Panc1 (cell line): ENCODE data around the gene B4GALT1.

Experiments
- POLR2AphosphoS5 ChIP-seq: IDR thresholded peaks from 2 replicates; pipeline ENCODE4 v1.6.1; 2012; ENCODE audit warnings: mild to moderate bottlenecking, low read depth, low read length, moderate library complexity
- TCF7L2 ChIP-seq: IDR thresholded peaks from 2 replicates; pipeline ENCODE4 v1.6.1; 2011; ENCODE audit warnings: mild to moderate bottlenecking, low read depth, low read length, inconsistent platforms
- TF ChIP-seq, protein P1 (sequence below), 2 experiments: IDR thresholded peaks; 2 replicates each; pipeline ENCODE4 v1.6.1; 2011 to 2012; ENCODE audit warnings: low read depth in 2 of 2, control low read depth in 1 of 2, low read length in 1 of 2, mild to moderate bottlenecking in 1 of 2, moderate library complexity in 1 of 2; ENCODE audit not compliant: insufficient read depth in 1 of 2
- TF ChIP-seq, protein P2 (sequence below): fragments of 450-650 bp; IDR thresholded peaks from 2 replicates; pipeline ENCODE4 v1.5.1; 2017; ENCODE audit warnings: mild to moderate bottlenecking

DNA sequence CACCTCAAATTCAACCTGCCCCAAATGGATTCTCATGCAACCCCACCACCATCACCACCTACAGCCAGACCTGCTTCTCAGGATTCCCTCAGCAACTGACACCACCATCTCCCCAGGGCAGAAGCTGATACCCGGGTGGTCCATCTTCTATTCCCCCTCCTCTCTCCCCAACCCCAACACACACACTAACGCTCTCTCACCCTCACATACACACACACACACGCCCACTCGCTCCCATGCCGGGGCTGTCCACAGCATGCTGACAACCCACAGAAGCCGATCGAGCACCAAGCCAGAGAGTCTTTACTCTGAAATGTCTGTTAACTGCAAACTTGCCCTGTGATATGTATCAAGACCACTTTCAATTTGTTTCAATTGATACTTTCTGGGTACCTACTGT lies 28.4 kb downstream of the B4GALT1 start:
- TF ChIP-seq, protein P1, sequence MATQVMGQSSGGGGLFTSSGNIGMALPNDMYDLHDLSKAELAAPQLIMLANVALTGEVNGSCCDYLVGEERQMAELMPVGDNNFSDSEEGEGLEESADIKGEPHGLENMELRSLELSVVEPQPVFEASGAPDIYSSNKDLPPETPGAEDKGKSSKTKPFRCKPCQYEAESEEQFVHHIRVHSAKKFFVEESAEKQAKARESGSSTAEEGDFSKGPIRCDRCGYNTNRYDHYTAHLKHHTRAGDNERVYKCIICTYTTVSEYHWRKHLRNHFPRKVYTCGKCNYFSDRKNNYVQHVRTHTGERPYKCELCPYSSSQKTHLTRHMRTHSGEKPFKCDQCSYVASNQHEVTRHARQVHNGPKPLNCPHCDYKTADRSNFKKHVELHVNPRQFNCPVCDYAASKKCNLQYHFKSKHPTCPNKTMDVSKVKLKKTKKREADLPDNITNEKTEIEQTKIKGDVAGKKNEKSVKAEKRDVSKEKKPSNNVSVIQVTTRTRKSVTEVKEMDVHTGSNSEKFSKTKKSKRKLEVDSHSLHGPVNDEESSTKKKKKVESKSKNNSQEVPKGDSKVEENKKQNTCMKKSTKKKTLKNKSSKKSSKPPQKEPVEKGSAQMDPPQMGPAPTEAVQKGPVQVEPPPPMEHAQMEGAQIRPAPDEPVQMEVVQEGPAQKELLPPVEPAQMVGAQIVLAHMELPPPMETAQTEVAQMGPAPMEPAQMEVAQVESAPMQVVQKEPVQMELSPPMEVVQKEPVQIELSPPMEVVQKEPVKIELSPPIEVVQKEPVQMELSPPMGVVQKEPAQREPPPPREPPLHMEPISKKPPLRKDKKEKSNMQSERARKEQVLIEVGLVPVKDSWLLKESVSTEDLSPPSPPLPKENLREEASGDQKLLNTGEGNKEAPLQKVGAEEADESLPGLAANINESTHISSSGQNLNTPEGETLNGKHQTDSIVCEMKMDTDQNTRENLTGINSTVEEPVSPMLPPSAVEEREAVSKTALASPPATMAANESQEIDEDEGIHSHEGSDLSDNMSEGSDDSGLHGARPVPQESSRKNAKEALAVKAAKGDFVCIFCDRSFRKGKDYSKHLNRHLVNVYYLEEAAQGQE (IDR thresholded peaks at IDR 0.05; ENCODE audit: insufficient read depth in 1 of 2, low read depth in 2 of 2, low read length in 1 of 2) = no peak
- no peak for TF ChIP-seq TCF7L2
- TF ChIP-seq, protein P2, sequence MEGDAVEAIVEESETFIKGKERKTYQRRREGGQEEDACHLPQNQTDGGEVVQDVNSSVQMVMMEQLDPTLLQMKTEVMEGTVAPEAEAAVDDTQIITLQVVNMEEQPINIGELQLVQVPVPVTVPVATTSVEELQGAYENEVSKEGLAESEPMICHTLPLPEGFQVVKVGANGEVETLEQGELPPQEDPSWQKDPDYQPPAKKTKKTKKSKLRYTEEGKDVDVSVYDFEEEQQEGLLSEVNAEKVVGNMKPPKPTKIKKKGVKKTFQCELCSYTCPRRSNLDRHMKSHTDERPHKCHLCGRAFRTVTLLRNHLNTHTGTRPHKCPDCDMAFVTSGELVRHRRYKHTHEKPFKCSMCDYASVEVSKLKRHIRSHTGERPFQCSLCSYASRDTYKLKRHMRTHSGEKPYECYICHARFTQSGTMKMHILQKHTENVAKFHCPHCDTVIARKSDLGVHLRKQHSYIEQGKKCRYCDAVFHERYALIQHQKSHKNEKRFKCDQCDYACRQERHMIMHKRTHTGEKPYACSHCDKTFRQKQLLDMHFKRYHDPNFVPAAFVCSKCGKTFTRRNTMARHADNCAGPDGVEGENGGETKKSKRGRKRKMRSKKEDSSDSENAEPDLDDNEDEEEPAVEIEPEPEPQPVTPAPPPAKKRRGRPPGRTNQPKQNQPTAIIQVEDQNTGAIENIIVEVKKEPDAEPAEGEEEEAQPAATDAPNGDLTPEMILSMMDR = no peak
- TF ChIP-seq POLR2AphosphoS5 = no peak
